Sigmoid colon (tissue), 7 donors: ENCODE data around the gene CLBA1. TPM values are rescaled to one million over a fixed set of nuclear protein-coding genes. Genes with fewer than 3 reads are reported as not detected.

Source experiments
- DNase-seq: peaks from one replicate; pipeline ENCODE4 v3.0.0-alpha.2; 2019
- H3K27ac ChIP-seq, 4 donors: fragments of 200-600 bp; sonication (generic); one replicate each; pipeline ENCODE4 v1.5.1; 2016 to 2019; ENCODE audit warnings: mild to moderate bottlenecking in 1 of 4
- H3K27me3 ChIP-seq, 3 donors: fragments of 200-600 bp; sonication (generic); one replicate each; pipeline ENCODE4 v1.5.1; 2019; ENCODE audit warnings: mild to moderate bottlenecking in 1 of 3
- H3K36me3 ChIP-seq, 4 donors: fragments of 200-600 bp; sonication (generic); one replicate each; pipeline ENCODE4 v1.5.1; 2016 to 2019
- H3K4me1 ChIP-seq, 4 donors: fragments of 200-600 bp; sonication (generic); one replicate each; pipeline ENCODE4 v1.5.1; 2017 to 2019
- H3K4me3 ChIP-seq, 4 donors: fragments of 200-600 bp; sonication (generic); one replicate each; pipeline ENCODE4 v1.5.1; 2017 to 2019; ENCODE audit warnings: mild to moderate bottlenecking in 2 of 4, moderate library complexity in 1 of 4
- H3K9me3 ChIP-seq, 4 donors: fragments of 200-600 bp in 3 of 4; sonication (generic) in 3 of 4; one replicate each; pipeline versions ENCODE4 v1.5.1 to v1.6.1; 2013 to 2019
- CTCF ChIP-seq, 4 experiments: fragments of 450-650 bp in 3 of 4; fragments of 200-600 bp in 1 of 4; IDR thresholded peaks; one replicate each; pipeline ENCODE4 v1.5.1; 2016 to 2019; ENCODE audit warnings: antibody characterized with exemption in 4 of 4, mild to moderate bottlenecking in 3 of 4, moderate library complexity in 2 of 4
- EP300 ChIP-seq, 4 donors: sonication (generic); formaldehyde crosslinking; IDR thresholded peaks; one replicate each; pipeline ENCODE4 v1.6.1; 2017; ENCODE audit warnings: antibody characterized with exemption in 4 of 4
- POLR2A ChIP-seq, 2 donors: fragments of 450-650 bp; IDR thresholded peaks; one replicate each; pipeline ENCODE4 v1.6.1; 2016; ENCODE audit warnings: antibody characterized with exemption in 2 of 2, mild to moderate bottlenecking in 2 of 2, moderate library complexity in 2 of 2
- POLR2AphosphoS5 ChIP-seq, 4 donors: sonication (generic); formaldehyde crosslinking; IDR thresholded peaks; one replicate each; pipeline ENCODE4 v1.6.1; 2017; ENCODE audit warnings: antibody characterized with exemption in 4 of 4
- WGBS, 2 donors: extraction: QIAGEN DNeasy Blood & Tissue Kit; methylation state at CpG; one replicate each; pipeline ENCODE4 v1.1.7; 2013; 5-methylcytosine and 5-hydroxymethylcytosine counted together
- intact Hi-C: fragments of 100-400 bp; cut with DNase I; formaldehyde crosslinking; loops from one replicate; pipeline ENCODE4 v1.15.1; 2023
- polyA plus RNA-seq, 3 donors: library from polyadenylated mRNA; stranded (reverse); fragments of 200-250 nt; gene quantifications; one replicate each; pipeline ENCODE4 v1.2.3, GENCODE V29; 2013
- total RNA-seq, 4 donors: library from RNA; depleted of rRNA; stranded (reverse); fragments of >200 nt; gene quantifications; one replicate each; pipeline ENCODE4 v1.1.0, GENCODE V29; 2016
- donor health status: healthy with polysubstance abuse.
- donor health status: Bipolar disorder and iron deficiency.
- donor health status: healthy.

CLBA1 gene
- total and polyA plus RNA-seq, 7 donors = 2.8 to 8.4 (median 3.3) TPM

DNA sequence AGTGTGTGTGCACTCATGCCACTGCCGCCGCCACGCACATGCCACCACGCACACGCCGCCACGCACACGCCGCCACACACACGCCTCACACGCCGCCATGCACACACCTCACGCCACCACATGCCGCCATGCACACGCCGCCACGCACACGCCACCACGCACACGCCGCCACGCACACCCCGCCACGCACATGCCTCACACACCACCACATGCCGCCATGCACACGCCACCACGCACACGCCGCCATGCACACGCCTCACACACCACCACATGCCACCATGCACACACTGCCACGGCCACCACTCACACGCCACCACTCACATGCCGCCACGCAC, 6.3 kb downstream of the CLBA1 start:
- Histone ChIP-seq H3K27me3 (no peaks in the 10 kb centered on the region), H3K4me1 (peaks cover 0 to 4% (median 1%) of the 10 kb centered on the region in 4 donors), H3K27ac (no peak overlapping the region), H3K9me3 (no peaks in the 10 kb centered on the region), H3K4me3 (no peak overlapping the region), H3K36me3 (peaks cover 0 to 43% (median 10%) of the 10 kb centered on the region in 4 donors)
- intact Hi-C loops = no loop called here
- no peak for DNase-seq
- WGBS, 2 donors = 99% methylated on average over 34 of the region's 34 CpGs
- TF ChIP-seq POLR2AphosphoS5 (IDR thresholded peaks at IDR 0.05) = no peak
- no peak for TF ChIP-seq EP300 (IDR thresholded peaks at IDR 0.05)
- TF ChIP-seq POLR2A (IDR thresholded peaks at IDR 0.05) = no peak
- no peak for TF ChIP-seq CTCF (IDR thresholded peaks at IDR 0.05)

- Histone ChIP-seq H3K27ac (no peak overlapping the region), H3K4me1 (no peaks in the 10 kb centered on the region), H3K27me3 (no peaks in the 10 kb centered on the region), H3K4me3 (no peak overlapping the region), H3K36me3 (peaks cover 0 to 43% (median 10%) of the 10 kb centered on the region in 4 donors), H3K9me3 (no peaks in the 10 kb centered on the region)
- DNase-seq = no peak
- TF ChIP-seq CTCF (IDR thresholded peaks at IDR 0.05) (no peak), POLR2A (IDR thresholded peaks at IDR 0.05) (no peak), POLR2AphosphoS5 (IDR thresholded peaks at IDR 0.05) (no peak), EP300 (IDR thresholded peaks at IDR 0.05) (no peak)
- intact Hi-C loops = no loop called here
- WGBS, 2 donors = 92 to 97% methylated on average over 11 of the region's 11 CpGs
These were observed 6.9 kb downstream of the CLBA1 start for GRCh38 chr14:104992501-104992900.

DNA sequence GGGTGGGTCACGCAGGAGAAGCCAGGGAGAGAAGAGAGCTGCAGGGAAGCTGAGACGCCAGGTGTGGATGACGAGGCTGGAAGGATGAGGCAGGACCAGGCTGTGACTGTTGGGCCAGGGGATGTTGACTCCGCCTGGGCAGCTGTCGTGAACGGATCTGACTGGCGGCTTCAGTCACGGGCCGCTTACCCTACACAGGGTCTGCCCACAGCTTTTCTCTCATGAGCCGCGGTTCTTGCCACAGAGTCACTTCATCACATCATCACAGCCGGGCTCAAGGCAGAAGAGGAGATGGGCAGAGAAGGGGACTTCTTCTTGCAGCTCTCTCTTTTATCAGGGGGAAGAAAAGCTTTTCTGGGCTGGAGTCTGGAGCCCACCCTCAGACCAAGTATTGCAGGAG, 7.7 kb downstream of the CLBA1 start:
- 92 to 93% methylated on average over 12 of the region's 12 CpGs for WGBS, 2 donors
- no peaks in the 10 kb centered on the region for H3K9me3 ChIP-seq
- no peak overlapping the region for H3K4me3 ChIP-seq
- no peaks in the 10 kb centered on the region for H3K27me3 ChIP-seq
- TF ChIP-seq EP300 (IDR thresholded peaks at IDR 0.05) (no peak), POLR2AphosphoS5 (IDR thresholded peaks at IDR 0.05) (no peak), CTCF (IDR thresholded peaks at IDR 0.05) (no peak), POLR2A (IDR thresholded peaks at IDR 0.05) (no peak)
- H3K36me3 ChIP-seq = peaks cover 0 to 43% (median 10%) of the 10 kb centered on the region in 4 donors
- H3K27ac ChIP-seq = no peak overlapping the region
- no peak for DNase-seq
- intact Hi-C loops = no loop called here
- H3K4me1 ChIP-seq = no peaks in the 10 kb centered on the region

DNA sequence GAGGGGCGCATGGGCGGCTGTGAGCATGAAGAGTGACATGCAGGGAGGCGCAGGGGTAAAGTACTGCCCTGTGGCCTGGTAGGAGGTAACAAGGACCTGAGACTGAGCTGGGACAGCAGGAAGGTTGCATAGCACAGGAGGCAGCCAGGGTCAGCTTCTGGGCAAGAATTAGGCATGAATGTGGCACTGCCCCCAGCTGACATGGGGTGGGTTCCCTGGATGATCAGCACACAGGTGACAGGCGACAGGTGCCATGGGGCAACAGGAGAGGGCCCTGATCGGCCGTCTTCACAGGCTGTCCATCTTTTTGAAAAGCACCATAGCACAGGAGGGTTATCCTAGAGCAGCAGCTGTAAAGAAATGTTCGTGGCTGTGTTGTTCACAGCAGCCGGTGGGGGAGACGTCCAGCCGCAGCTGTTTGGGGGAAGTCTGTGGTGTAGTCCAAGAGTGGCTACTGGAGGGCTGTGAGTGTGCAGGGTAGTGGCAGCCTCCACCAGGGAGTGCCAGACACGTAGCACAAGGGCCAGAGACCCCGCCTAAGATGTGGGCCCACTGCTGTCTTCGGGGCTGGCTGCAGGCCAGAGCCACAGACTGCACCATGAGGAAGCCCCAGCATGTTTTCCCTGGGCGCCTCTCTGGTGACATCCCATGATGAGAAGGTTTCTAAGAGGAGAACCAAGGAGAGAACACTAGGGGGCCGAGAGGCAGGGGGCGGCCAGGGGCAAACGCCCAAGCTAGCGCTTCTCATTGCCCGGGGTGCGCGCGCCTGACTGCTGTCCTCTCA, 8.4 kb downstream of the CLBA1 start:
- Histone ChIP-seq H3K36me3 (peaks cover 0 to 43% (median 10%) of the 10 kb centered on the region in 4 donors), H3K9me3 (no peaks in the 10 kb centered on the region), H3K27me3 (no peaks in the 10 kb centered on the region), H3K4me3 (no peak overlapping the region), H3K27ac (no peak overlapping the region), H3K4me1 (no peaks in the 10 kb centered on the region)
- WGBS, 2 donors = 85 to 87% methylated on average over 22 of the region's 22 CpGs
- no peak for DNase-seq
- intact Hi-C loops = no loop called here
- no peak for TF ChIP-seq POLR2AphosphoS5 (IDR thresholded peaks at IDR 0.05)

- DNase-seq = no peak
- H3K27me3 ChIP-seq = no peaks in the 10 kb centered on the region
- H3K36me3 ChIP-seq = peaks cover 0 to 43% (median 10%) of the 10 kb centered on the region in 4 donors
- H3K4me3 ChIP-seq = no peak overlapping the region
- no peak overlapping the region for H3K27ac ChIP-seq
- TF ChIP-seq EP300 (IDR thresholded peaks at IDR 0.05) (no peak), CTCF (IDR thresholded peaks at IDR 0.05) (no peak), POLR2A (IDR thresholded peaks at IDR 0.05) (no peak), POLR2AphosphoS5 (IDR thresholded peaks at IDR 0.05) (no peak)
- 89 to 90% methylated on average over 6 of the region's 6 CpGs for WGBS, 2 donors
- H3K4me1 ChIP-seq = no peaks in the 10 kb centered on the region
- intact Hi-C loops = no loop called here
- H3K9me3 ChIP-seq = no peaks in the 10 kb centered on the region
These were observed 9.4 kb downstream of the CLBA1 start for GRCh38 chr14:104994978-104995377.
